Ishikawa (cell line): ENCODE measurements around the gene EEIG1.

Source experiments
- CEBPB ChIP-seq: IDR thresholded peaks from 2 replicates; pipeline ENCODE4 v1.6.1; 2012
- CREB1 ChIP-seq: IDR thresholded peaks from 2 replicates; pipeline ENCODE4 v1.6.1; 2012; ENCODE audit warnings: low read depth
- EGR1 ChIP-seq: IDR thresholded peaks from 2 replicates; pipeline ENCODE4 v1.6.1; 2012
- EP300 ChIP-seq: IDR thresholded peaks from 2 replicates; pipeline ENCODE4 v1.6.1; 2012; ENCODE audit warnings: borderline replicate concordance
- FOXM1 ChIP-seq: IDR thresholded peaks from 2 replicates; pipeline ENCODE4 v1.6.1; 2012; ENCODE audit warnings: low read depth, borderline replicate concordance
- MAX ChIP-seq: IDR thresholded peaks from 2 replicates; pipeline ENCODE4 v1.6.1; 2012
- NFIC ChIP-seq: IDR thresholded peaks from 2 replicates; pipeline ENCODE4 v1.6.1; 2012
- RAD21 ChIP-seq: IDR thresholded peaks from 2 replicates; pipeline ENCODE4 v1.6.1; 2012; ENCODE audit warnings: low read depth
- REST ChIP-seq: IDR thresholded peaks from 2 replicates; pipeline ENCODE4 v1.6.1; 2012; ENCODE audit warnings: low read depth, mild to moderate bottlenecking
- TAF1 ChIP-seq: IDR thresholded peaks from 2 replicates; pipeline ENCODE4 v1.6.1; 2012; ENCODE audit warnings: low read depth, mild to moderate bottlenecking
- TCF12 ChIP-seq: IDR thresholded peaks from 2 replicates; pipeline ENCODE4 v1.6.1; 2012; ENCODE audit warnings: low read depth
- TEAD4 ChIP-seq: IDR thresholded peaks from 2 replicates; pipeline ENCODE4 v1.6.1; 2012
- USF1 ChIP-seq: IDR thresholded peaks from 2 replicates; pipeline ENCODE4 v1.6.1; 2012
- YY1 ChIP-seq: IDR thresholded peaks from 2 replicates; pipeline ENCODE4 v1.6.1; 2012; ENCODE audit warnings: low read depth
- ZBTB7A ChIP-seq: IDR thresholded peaks from 2 replicates; pipeline ENCODE4 v1.6.1; 2012; ENCODE audit warnings: low read depth

The EEIG1 gene

GRCh38 chr9:127976498-127976897 lies 4.3 kb downstream of the EEIG1 start:
- TF ChIP-seq RAD21 (no peak), MAX (no peak), TEAD4 (no peak), YY1 (no peak), CEBPB (no peak), EP300 (no peak), NFIC (no peak), CREB1 (no peak), REST (no peak), FOXM1 (no peak), EGR1 (no peak), ZBTB7A (no peak), TAF1 (no peak)

- TF ChIP-seq CEBPB (no peak), EGR1 (no peak), RAD21 (no peak), TAF1 (no peak), TCF12 (no peak), YY1 (no peak), NFIC (no peak), EP300 (no peak), FOXM1 (no peak), REST (no peak), TEAD4 (no peak), CREB1 (no peak), MAX (no peak), ZBTB7A (no peak), USF1 (no peak)
Measured at GRCh38 chr9:127975376-127976315, 5.1 kb downstream of the EEIG1 start.

GRCh38 chr9:127974769-127975261 lies 6.0 kb downstream of the EEIG1 start:
- TF ChIP-seq TCF12 (no peak), CREB1 (no peak), CEBPB (no peak), RAD21 (no peak), REST (no peak)

- no peak for TF ChIP-seq REST
- TF ChIP-seq YY1: no peak
- no peak for TF ChIP-seq TCF12
- no peak for TF ChIP-seq EP300
- no peak for TF ChIP-seq TAF1
- TF ChIP-seq CREB1: no peak
- TF ChIP-seq CEBPB: no peak
- no peak for TF ChIP-seq EGR1
- TF ChIP-seq ZBTB7A: no peak
- no peak for TF ChIP-seq FOXM1
- TF ChIP-seq TEAD4: no peak
- no peak for TF ChIP-seq MAX
- no peak for TF ChIP-seq USF1
- TF ChIP-seq RAD21: no peak
- no peak for TF ChIP-seq NFIC
Measured at GRCh38 chr9:127974001-127974768, 6.6 kb downstream of the EEIG1 start.
